Activated CD4-positive, alpha-beta T cell treated with anti-CD3 and anti-CD28 coated beads for 24 hours (primary cell): ENCODE data around the gene TTK.
"Not testable (repeated sequence)": the region's sequence is repeated elsewhere in the genome, so short reads cannot be mapped to it uniquely, and the experiment has no call there.

Source experiments
- DNase-seq, 2 donors: peaks; one replicate each; pipeline ENCODE4 v3.0.0-alpha.2; 2020; ENCODE audit warnings: low read depth in 2 of 2

The TTK gene

DNA sequence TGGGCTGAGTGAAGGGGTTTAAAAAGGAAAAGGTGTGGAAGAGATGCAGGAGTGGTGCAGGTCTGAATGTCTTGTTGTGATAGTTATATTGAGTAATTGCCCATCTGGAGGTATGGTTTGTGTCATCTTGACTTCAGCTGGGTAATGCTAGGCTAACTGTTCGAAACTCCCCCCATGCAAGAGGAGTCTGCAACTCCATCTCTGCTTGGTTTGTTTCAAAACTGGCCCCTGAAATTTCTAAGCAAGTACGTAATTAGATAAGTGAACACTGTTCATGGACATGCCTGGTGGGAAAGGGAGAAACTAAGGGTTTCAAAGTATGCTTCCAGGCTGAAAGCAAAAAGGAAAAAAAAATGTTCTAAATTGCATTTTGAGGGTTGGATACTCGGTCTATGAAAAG, 17.1 kb downstream of the TTK start:
- no peak for DNase-seq

DNA sequence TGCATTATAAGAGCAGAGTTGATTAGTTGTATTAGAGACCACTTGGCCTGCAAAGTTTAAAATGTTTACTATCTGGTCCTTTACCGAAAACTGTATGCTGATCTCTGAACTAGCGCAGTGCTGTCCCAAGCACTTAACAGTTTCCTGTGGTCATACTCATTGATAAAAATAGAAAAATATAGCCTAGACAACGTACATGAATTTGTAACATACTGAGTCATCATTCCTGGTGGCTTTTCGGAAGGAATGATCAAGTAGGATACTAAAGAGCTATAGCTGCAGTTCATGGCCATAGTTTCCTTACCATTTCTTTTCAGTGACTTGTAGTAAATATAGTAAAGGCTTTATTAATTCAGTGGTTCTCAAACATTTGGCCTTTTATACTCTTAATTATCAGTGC, 18.4 kb downstream of the TTK start:
- no peak for DNase-seq

DNA sequence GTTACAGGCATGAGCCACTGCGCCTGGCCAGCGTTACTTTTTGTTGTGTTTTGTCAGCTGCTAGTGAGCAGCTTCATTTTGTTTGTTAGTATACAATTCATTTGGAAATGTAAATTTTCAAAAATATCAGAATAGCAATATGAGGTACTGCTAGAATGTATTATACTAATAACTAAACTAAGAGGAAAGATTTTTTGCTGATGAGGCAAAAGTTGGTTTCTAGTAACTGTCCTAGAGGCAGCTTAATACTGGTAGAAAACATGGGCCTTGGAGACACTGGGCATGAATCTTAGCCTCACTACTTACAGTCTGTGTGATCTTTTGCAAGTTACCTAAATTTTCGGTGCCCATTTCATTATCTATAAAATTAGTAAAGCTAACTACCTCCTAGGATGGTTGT, 24.1 kb downstream of the TTK start:
- no peak for DNase-seq

DNA sequence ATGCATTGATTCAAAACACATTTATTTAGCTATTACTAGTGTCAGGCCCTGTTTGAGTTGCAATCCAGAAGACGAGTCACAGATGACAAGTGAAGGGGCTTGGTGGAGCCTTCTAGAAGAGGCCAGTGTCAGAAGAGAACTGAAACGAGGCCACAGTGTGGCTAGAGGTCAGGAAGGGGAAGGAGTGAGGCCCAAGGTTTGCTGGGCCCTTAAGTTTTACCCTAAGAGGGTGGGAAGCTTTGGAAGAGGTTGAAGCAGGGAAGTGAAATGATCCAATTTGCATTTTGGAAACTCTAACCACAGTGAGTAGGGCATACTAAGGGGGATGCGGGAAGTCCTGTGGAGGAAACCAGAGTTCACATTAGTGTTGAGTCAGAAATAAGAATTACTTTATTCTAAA, 25.0 kb downstream of the TTK start:
- no peak for DNase-seq

DNA sequence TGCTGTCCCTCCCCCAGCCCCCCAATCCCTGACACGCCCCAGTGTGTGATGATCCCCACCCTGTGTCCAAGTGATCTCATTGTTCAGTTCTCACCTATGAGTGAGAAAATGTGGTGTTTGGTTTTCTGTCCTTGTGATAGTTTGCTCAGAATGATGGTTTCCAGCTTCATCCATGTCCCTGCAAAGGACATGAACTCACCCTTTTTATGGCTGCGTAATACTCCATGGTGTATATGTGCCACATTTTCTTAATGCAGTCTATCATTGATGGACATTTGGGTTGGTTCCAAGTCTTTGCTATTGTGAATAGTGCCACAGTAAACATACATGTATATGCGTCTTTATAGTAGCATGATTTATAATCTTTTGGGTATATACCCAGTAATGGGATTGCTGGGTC, 43.8 kb downstream of the TTK start:
- DNase-seq: not testable (repeated sequence)

DNA sequence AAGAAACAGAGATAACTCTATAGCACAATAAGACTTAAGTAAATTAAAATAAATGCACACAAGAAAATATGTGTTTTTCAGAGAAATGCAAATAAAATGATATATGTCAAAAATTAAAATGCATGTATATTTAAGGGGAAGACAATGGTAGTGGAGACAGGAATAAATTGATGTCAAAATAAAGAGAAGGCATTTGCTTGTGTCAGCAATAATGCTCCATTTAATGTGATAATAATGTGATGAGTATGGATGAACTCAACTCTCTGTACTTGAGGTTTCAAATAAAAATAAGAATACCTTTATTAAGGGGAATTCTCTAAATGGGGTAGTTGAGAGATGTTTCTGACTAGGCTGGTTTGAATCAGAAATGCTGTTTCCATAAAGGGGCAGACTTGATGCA, 56.3 kb downstream of the TTK start:
- DNase-seq: no peak

DNA sequence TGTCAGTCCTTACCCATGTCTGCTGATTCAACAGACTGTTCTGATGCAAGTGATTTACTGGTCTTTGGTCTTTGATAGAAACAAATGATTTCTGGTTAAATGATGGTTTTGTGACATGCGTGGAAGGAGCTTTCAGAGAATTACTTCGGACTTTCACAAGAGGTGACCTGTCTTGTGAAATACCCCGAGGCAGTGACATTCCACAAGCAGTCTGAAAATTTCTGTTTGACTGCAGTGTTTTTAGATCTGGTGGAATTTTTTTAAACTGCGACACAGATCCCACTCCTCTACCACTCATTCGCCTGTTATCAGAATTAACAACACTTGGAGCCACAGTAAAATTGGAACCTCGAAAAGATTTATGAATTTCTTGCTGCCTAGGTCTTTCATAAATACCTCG, 63.7 kb downstream of the TTK start:
- DNase-seq: not testable (repeated sequence)

DNA sequence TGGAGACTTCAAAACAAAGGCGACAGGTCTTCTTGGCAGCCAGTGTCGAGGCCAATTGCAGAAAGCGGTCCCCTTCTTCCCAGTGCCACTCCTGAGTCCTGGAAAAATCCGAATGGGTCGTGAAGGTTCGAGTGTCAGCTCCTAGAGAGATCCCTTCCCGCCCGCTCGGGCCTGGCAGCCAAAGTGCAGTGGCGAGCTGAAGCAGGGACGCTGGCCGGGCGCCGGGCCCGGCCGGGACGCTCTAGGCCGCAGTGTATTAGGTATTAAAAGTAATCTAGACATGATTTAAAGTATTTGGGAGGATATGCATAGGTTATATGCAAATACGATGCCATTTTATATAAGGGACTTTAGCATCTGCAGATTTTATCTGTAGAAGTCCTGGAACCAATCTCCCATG, 66.0 kb downstream of the TTK start:
- not testable (repeated sequence) for DNase-seq

DNA sequence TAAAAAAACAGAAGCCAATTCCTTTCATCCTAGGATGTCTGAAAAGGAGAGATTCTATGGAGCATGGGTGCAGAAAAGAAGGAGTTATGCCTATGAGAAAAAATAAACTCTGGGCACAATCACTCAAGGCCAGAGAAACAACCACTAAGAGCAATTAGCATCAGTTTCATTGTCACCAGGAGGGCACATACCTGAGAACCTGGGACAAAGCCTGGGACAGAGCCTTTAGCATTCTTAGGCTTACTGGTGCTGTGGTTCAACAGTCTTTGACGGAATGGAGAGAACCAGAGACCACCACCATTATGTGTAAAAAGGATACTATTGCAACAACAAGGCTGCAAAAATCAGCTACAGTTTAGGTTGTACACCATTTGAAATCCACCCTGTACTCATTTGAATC, 72.6 kb downstream of the TTK start:
- DNase-seq: no peak

DNA sequence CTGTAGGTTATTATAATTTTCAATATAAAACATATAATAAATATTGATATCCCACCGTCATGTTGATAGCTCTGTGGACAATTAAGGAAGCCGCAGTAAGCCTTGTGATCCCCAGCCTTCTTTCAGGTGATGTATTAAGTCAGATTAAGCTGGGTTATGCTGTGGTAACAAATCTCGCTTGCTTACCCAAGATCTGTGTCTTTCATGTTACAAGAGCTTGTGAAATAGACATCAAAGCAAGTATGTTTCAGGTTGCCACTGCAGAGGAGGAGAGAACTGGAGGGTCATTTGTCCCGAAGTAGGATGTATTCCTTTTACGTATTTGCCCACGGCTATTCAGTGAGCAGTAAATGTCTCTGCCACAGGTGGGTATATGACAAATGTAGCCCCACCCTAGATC, 84.2 kb downstream of the TTK start:
- DNase-seq: no peak

DNA sequence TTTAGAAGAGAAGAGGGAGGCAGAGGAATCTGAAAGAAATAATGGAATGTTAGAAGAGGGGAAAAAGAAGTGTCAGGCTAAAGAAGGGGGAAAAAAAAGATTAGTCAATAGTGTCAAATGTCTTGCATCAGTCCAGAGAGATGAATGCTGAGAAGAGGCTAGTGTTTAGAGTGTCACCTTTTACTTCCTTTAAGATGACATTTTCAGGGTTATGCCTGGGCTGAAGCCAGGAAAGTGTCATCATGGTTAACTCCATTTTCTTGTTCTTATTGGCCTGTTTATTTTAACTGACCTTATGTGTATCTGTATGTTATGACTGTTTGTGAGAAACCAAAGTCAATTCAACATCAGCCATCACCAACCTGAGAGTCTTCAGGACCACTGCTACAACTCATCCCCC, 87.1 kb downstream of the TTK start:
- no peak for DNase-seq
